K562 (cell line): ENCODE measurements around the gene SERTAD1. TPM values are rescaled to one million over a fixed set of nuclear protein-coding genes. Genes with fewer than 3 reads are reported as not detected.
A peak's percentile ranks its signal among the peaks of the same experiment; 100 is the strongest.

Experiments used
- ARID1B ChIP-seq: fragments of 450-650 bp; IDR thresholded peaks from 2 replicates; pipeline ENCODE4 v1.6.1; 2016; ENCODE audit warnings: antibody characterized with exemption, mild to moderate bottlenecking, inconsistent platforms
- BCOR ChIP-seq: fragments of 450-650 bp; IDR thresholded peaks from 2 replicates; pipeline ENCODE4 v1.6.1; 2016
- DPF2 ChIP-seq: fragments of 450-650 bp; IDR thresholded peaks from 2 replicates; pipeline ENCODE4 v1.6.1; 2016
- KAT7 ChIP-seq: sonication (generic); formaldehyde crosslinking; IDR thresholded peaks from 2 replicates; pipeline ENCODE4 v1.8.0; 2022; ENCODE audit warnings: missing genetic modification reagents, mild to moderate bottlenecking, borderline replicate concordance
- MTA2 ChIP-seq: fragments of 450-650 bp; IDR thresholded peaks from 2 replicates; pipeline ENCODE4 v1.6.1; 2016; ENCODE audit warnings: low read depth
- RBM25 ChIP-seq: fragments of 200-400 bp; formaldehyde crosslinking; IDR thresholded peaks from 2 replicates; pipeline ENCODE4 v1.6.1; 2018; ENCODE audit warnings: low read length, low read depth, moderate library complexity; ENCODE audit not compliant: severe bottlenecking
- TCF3 ChIP-seq: sonication (generic); formaldehyde crosslinking; IDR thresholded peaks from 2 replicates; pipeline ENCODE4 v1.4.0; 2020; ENCODE audit warnings: mild to moderate bottlenecking, missing genetic modification reagents
- TSC22D4 ChIP-seq: fragments of 450-650 bp; IDR thresholded peaks from 2 replicates; pipeline ENCODE4 v1.6.1; 2016; ENCODE audit warnings: missing genetic modification characterization, missing biosample characterization, control low read depth
- ZNF75A ChIP-seq: fragments of 450-650 bp; formaldehyde crosslinking; IDR thresholded peaks from 2 replicates; pipeline ENCODE4 v1.4.0; 2020; ENCODE audit warnings: mild to moderate bottlenecking
- polyA plus RNA-seq, 8 experiments: library from polyadenylated mRNA; depleted of rRNA in 4 of 8; stranded (reverse) in 5 of 8; unstranded in 3 of 8; fragments of >200 nt; fragmentation: Nextera tagmentation in 2 of 8; fragmentation: Illumina TruSeq in 1 of 8; extraction: Ambion mirVana in 2 of 8; extraction: Trizol in 1 of 8; gene quantifications; 2 replicates each; pipeline versions ENCODE4 v1.2.1 to v1.2.3, GENCODE V29; 2011 to 2014; ENCODE audit warnings: inconsistent platforms in 1 of 8, missing spikeins in 1 of 8
- total RNA-seq, 7 experiments: library from RNA; depleted of rRNA in 6 of 7; stranded (reverse); fragments of >200 nt in 6 of 7; fragmentation: Illumina TruSeq in 2 of 7; extraction: Trizol in 2 of 7; gene quantifications; 2 replicates each; pipeline versions ENCODE4 v1.2.1 to v1.2.3, GENCODE V29; 2011 to 2021; ENCODE audit warnings: low replicate concordance in 1 of 7
- TF ChIP-seq, protein P1 (sequence below): sonication (generic); formaldehyde crosslinking; IDR thresholded peaks from 2 replicates; pipeline ENCODE4 v1.8.0; 2023; ENCODE audit warnings: mild to moderate bottlenecking, missing genetic modification reagents

The SERTAD1 gene
- total and polyA plus RNA-seq, 9 of the 15 experiments (the other 6 are each of a cell fraction or from before 2014, with no cell fraction given) = 0.15 to 8.7 (median 4.9) TPM

DNA sequence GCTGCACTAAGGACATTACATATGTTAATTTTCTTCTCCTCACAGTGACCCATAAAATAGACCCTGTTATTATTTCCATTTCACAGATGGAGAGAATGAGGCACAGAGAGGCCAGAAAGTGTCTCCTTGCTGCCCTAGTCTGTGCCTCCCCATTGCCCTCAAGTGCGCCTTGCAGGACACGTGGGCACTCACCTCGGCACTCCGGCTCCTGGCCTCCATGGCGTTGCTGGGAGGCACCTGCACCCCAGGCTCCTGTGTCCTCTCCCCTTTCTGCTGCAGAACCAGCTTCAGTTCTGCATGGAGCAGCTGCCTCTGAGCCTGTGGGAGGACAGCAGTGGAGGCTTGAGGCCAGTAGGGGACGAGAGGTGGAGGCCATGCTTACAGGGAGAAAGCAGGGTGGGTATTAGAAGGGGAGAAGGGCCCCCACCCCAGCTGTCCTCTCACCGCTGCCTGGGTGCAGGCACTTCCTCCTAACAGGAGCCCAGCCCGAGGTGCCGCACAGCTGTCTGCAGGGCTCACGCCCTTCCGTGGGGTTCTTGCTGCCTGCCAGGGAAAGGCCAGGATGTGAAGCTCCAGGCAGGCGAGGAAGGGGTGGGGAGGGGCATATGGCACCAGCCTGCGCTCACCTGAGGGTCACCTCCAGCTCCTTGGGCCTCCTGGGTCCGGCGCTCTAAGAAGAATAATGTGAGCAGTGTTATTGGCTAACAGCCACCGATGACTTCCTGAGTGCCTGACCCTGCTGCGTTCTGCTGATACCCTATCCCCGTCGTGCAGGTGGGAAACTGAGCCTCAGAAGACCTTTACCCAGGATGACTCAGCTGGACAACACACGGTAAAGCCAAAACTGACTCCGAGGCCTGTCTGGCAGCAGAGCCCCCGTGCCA lies 17.8 kb downstream of the SERTAD1 start (continued):
- TF ChIP-seq ZNF75A (CRISPR knock-in tag) = no peak
- TF ChIP-seq RBM25 = peak; percentile 64
- no peak for TF ChIP-seq TSC22D4 (tag)
- TF ChIP-seq, protein P1, sequence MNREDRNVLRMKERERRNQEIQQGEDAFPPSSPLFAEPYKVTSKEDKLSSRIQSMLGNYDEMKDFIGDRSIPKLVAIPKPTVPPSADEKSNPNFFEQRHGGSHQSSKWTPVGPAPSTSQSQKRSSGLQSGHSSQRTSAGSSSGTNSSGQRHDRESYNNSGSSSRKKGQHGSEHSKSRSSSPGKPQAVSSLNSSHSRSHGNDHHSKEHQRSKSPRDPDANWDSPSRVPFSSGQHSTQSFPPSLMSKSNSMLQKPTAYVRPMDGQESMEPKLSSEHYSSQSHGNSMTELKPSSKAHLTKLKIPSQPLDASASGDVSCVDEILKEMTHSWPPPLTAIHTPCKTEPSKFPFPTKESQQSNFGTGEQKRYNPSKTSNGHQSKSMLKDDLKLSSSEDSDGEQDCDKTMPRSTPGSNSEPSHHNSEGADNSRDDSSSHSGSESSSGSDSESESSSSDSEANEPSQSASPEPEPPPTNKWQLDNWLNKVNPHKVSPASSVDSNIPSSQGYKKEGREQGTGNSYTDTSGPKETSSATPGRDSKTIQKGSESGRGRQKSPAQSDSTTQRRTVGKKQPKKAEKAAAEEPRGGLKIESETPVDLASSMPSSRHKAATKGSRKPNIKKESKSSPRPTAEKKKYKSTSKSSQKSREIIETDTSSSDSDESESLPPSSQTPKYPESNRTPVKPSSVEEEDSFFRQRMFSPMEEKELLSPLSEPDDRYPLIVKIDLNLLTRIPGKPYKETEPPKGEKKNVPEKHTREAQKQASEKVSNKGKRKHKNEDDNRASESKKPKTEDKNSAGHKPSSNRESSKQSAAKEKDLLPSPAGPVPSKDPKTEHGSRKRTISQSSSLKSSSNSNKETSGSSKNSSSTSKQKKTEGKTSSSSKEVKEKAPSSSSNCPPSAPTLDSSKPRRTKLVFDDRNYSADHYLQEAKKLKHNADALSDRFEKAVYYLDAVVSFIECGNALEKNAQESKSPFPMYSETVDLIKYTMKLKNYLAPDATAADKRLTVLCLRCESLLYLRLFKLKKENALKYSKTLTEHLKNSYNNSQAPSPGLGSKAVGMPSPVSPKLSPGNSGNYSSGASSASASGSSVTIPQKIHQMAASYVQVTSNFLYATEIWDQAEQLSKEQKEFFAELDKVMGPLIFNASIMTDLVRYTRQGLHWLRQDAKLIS (CRISPR knock-in tag) = no peak
- peak; percentile 57 for TF ChIP-seq DPF2
- peak; percentile 87 for TF ChIP-seq BCOR
- peak; percentile 63 for TF ChIP-seq TCF3 (CRISPR knock-in tag)
- TF ChIP-seq ARID1B = peak; percentile 82
- TF ChIP-seq MTA2 = peak; percentile 34; the same call in 1 of the 2 replicates
- 0 out of 2 replicates have a peak, but pooled peaks have one; percentile 59 for TF ChIP-seq KAT7
